Measurements from ENCODE around the gene CNN1.
"Not testable (repeated sequence)": the region's sequence is repeated elsewhere in the genome, so short reads cannot be mapped to it uniquely, and the experiment has no call there.

CNN1 gene

GRCh38 chr19:11535792-11536595 lies 2.7 kb upstream of the CNN1 start:
- no peak for DNase-seq

- no peak for DNase-seq
Observed at GRCh38 chr19:11539495-11540365, 1.1 kb downstream of the CNN1 start.

- DNase-seq, result no peak
Observed at GRCh38 chr19:11540645-11541044, 2.0 kb downstream of the CNN1 start.

- no peak for DNase-seq
Observed at GRCh38 chr19:11541238-11541637, 2.6 kb downstream of the CNN1 start.

GRCh38 chr19:11547929-11548700 lies 9.5 kb downstream of the CNN1 start:
- DNase-seq, result no peak

DNA sequence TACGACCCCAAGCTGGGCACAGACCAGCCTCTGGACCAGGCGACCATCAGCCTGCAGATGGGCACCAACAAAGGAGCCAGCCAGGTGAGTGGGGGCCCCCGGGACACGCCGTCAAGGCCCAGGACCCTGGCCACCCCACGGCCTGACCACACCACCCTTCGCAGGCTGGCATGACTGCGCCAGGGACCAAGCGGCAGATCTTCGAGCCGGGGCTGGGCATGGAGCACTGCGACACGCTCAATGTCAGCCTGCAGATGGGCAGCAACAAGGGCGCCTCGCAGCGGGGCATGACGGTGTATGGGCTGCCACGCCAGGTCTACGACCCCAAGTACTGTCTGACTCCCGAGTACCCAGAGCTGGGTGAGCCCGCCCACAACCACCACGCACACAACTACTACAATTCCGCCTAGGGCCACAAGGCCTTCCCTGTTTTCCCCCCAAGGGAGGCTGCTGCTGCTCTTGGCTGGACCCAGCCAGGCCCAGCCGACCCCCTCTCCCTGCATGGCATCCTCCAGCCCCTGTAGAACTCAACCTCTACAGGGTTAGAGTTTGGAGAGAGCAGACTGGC lies 10.8 kb downstream of the CNN1 start:
- no peak for DNase-seq

GRCh38 chr19:11550265-11550664 lies 11.6 kb downstream of the CNN1 start:
- no peak for DNase-seq

GRCh38 chr19:11551603-11552235 lies 13.1 kb downstream of the CNN1 start:
- no peak for DNase-seq

- DNase-seq, result no peak
Observed at GRCh38 chr19:11552666-11553372, 14.2 kb downstream of the CNN1 start.

DNA sequence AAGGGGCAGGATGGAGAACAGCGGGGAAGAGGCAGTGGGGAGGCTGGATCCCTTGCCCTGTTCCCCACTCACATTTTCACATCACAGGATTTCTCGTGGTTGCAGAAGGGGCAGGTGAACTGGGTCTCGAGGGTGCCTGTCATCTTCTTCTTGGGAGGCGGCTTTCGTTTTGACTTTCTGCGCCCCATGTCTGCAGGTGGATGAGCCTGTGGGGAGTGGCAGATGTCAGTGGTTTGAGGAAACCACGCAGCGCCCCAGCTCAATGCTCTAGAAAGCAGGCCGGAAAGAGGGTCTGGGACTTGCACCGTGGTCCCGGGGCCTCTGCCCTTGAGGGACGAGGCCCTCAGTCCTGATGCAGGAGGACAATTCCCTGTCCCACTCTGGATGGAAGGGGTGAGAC lies 15.5 kb downstream of the CNN1 start:
- DNase-seq, result no peak

- DNase-seq, result no peak
Observed at GRCh38 chr19:11555246-11555645, 16.6 kb downstream of the CNN1 start.

GRCh38 chr19:11556634-11557420 lies 18.2 kb downstream of the CNN1 start:
- no peak for DNase-seq

DNA sequence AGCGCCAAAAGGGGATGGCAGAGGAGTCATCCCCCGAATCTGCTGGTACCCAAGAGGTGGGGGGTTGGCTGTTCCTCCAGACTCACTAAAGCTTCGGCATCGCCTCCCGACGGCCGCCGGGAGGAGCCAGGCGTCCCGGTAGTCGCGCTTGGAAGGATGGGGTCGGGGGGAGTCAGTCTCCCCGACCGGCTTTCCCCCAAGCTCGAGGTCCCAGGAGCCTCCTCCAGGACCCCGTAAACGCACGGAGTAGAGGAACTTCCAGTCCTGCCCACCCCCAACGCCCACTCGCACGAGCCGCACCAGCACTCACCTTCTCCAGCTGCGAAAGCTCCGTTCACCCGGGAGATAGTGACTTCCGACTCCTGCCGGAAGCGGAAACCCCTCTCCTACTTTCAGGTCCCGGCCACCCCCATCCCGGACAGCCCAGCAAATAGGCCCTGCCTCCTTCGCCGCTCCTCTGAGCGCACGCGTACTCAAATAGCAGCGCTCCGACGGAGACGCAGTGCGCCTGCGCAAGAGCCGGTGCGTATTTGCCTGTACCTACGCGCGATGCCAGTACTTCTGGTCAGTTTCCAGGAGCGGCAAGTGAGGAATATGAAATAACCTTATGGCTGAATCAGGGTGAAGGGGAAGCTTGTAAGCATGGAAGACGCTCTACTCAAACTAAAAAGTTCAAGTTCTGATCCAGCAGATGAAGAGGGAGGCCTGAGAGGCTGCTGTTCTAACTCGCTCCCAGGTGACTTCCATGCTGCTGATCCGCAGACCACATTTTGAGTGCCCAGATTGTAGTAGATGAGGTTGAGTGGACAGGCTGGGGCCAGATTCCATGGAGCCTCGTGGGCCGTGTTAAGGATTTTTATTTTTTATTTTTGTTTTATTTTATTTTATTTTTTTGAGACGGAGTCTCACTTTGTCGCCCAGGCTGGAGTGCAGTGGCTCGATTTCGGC lies 20.5 kb downstream of the CNN1 start, which contains the start of gene ELOF1:
ELOF1 (minus strand) TSS at position 350 of the 948 bp plus-strand sequence. CDS start 4,883 bp downstream, outside the sequence.
- DNase-seq, result peak; percentile 36

GRCh38 chr19:11560404-11561051 lies 21.9 kb downstream of the CNN1 start:
- DNase-seq, result no peak

- no peak for DNase-seq
Observed at GRCh38 chr19:11563532-11563931, 24.9 kb downstream of the CNN1 start.

- not testable (repeated sequence) for DNase-seq
Observed at GRCh38 chr19:11564082-11564807, 25.6 kb downstream of the CNN1 start.

- not testable (repeated sequence) for DNase-seq
Observed at GRCh38 chr19:11565649-11565980, 27.0 kb downstream of the CNN1 start.

GRCh38 chr19:11566164-11566563 lies 27.5 kb downstream of the CNN1 start:
- no peak for DNase-seq

Measured in NCI-H187 treated with DMSO at 0.1 percent for 48 hours (cell line).